GM19463 (cell line): ENCODE data around the gene CCDC27.

Source experiments
- ATAC-seq: cut with Tn5 transposase; IDR thresholded peaks from one replicate; pipeline ENCODE4 v1.9.1; 2021; ENCODE audit warnings: mild to moderate bottlenecking, moderate library complexity; ENCODE audit not compliant: unreplicated experiment

CCDC27 gene

DNA sequence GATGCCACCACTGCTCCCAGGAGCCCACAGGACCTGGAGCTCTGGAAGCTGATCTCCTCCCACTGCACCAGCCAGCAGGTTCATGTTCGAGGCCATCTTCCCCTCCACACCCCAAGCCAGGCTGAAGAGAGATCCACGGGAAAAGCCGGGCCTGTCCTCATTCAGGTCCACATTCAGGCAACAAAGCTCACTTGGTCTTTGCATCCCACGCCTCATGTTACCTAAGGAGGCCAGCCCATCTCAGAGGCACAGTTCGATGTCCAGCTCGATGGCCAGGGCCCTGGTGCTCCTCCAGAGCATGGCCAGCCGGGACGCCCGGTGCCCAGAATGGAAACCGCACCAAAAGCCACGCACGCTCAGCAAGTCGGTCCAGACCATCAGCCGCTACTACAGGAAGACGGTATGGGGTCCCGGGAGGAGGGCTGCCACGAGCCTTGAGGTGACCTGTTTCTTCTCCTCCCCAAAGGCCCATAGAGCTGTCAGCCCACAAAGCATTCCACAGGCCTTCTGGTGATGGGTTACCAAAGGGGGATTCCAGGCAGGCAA is at the start of gene CCDC27:
Gene CCDC27 (plus strand): TSS at position 51 of the 546 bp plus-strand sequence. CDS start 32 bp downstream, at position 83.
- ATAC-seq, result no peak

DNA sequence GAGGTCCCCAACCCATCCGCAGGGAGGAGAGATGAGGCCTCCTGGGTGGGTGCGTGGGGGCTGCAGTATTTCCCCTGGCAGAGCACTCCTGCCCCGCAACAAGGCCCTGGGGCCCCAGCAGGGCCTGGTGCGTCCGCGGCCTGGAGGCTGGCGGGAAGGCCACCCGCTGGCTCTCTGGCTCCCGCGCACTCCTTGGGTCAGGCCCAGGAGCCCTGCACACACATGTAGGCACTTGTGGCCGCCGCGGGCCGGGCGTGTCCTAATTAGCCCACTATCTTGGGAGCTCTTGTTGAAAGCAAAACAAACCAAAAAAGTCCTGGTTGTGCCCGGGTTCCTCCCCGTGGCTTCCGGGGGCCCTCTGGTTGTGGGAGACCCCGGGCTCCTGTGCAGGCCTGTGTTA is 49.7 kb upstream of the CCDC27 start:
- ATAC-seq, result no peak

DNA sequence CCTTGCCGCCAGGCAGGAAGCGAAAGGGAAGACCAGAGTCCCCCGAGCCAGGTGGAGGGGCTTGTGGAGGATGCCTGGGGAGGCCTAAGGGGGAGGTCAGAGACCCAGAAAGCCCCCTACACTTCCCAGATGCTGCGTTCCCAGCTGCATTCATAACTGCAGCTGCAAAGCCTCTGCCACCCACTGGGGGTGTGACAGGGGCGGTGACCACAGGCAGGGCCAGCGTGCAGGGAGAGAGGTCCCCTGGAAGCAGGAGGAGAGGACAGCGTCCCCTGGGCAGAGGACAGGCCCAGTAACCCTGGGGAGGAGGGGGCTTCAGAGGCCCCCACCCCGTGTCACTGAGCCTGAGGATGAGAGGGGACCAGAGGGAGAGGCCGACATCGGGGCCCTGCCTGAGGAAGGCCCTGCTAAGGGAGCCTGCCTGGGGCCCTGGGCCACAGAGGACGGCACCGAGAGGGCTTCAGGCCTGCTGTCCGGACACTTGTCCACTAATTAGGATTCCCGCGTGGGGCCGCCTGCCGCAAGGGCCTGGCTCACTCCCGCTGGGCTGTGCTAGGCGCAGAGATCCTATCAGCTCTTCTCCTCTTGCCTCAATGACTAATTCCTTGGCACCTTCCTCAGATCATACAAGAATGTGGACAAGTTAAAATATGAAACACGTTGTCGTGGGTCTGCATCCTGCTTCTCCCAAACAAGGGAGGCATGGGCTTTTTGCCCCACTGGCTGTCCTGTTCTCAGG is 49.1 kb upstream of the CCDC27 start:
- no peak for ATAC-seq

DNA sequence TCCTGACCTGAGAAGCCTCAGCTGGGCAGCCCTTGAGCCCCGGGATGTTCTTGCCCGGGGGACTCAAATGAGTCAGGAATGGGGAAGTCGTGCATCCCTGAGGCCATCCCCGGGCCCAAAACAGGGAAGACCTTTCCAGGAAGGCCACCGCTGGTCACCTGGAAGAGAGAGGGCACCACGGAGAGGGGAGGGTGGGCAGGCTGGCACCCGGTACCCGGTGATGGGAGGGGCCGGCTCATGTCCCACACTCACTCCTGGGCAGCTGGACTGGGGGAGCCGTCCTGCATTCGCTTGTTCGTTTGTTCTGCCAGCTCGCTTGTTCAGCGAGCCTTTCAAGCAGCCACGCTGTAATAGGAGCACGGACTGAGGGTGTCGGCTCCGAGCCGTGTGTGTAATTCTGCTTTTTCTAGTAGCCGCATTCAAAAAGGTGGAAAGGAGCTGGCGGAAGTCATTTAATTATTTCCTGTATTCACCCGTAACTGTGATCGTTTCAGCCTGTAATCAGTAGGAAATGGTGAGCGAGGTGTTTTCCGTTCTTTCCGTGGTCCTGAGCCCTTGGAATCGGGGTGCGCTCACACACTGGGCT is 48.4 kb upstream of the CCDC27 start:
- no peak for ATAC-seq

DNA sequence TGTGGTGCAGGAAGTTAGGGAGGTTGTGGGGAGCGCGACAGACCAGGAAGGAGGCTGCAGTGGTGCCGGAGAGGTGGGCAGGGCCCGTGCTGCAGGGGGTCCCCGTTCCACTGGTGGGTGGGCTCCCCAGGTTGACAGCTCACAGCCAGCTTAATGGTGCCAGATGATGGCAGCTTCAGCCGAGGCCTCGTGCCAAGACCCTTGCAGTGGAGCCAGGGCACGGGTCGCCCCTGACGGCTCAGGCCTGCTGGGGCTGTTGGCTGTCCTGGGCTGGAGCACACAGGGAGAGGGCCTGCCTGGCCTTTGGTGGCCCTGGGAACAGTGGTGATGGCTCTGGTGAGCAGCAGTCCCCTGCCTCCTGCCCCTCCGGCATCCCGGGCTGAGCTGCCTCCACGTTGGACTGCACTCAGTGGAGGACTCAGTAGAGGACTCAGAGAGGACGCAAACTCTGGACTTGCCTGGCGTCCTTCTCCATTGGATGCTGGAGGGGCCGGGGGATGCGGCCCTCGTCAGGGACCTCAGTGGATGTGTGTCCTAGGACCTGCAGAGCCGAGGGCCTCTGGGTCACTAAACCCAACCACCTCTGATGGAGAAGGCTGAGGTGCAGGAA is 46.8 kb upstream of the CCDC27 start:
- no peak for ATAC-seq

DNA sequence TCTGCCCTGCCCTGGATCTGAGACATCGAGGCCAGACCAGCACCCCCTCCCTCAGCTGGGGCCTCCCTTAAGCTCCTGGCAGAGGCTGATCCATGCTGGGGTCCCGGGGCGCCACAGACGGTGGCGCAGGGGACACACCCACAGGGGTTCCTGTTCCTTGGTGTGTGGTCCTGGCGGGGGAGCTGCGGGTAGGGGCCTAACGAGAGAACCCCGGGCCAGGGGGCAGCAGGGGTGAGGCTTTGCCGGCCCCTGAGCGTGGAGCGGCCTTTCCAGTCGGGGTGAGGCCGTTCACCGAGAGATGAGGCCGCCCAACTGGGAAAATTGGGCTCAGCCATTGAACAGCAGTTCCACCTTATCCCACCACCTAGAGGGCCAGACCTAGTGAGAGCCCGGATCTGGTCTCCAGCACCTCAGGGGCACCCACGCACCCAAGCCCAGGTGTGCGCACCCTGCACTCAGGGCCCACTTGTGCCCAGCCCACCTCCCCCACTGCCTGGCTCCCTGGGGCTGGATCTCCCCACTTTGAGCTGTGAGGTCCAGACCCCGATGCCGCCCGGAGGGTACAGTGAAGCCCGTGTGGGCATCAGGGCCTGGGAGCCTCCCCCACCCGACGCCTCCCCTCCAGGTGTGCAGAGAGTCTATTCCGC is 45.5 kb upstream of the CCDC27 start:
- no peak for ATAC-seq

DNA sequence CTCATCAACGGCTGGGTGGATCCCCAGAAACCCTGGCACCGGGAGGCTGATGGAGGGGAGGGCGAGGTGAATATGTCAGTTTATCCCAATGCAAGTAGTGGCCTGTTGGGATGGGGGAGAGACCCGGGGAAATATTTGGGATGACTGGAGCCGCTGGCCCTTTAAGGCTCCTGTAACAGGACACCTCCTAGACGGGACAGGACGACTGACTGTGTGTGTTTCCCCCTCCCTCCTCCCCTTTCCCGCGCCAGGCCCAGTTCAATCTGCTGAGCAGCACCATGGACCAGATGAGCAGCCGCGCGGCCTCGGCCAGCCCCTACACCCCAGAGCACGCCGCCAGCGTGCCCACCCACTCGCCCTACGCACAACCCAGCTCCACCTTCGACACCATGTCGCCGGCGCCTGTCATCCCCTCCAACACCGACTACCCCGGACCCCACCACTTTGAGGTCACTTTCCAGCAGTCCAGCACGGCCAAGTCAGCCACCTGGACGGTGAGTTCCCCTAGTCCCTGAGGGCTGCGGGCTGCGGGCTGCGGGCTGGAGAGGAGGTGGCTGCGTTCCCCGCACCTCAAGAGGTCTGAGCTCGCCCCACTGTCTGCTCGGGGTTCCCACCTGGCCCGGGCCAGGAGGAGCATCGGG is 44.8 kb upstream of the CCDC27 start:
- no peak for ATAC-seq

DNA sequence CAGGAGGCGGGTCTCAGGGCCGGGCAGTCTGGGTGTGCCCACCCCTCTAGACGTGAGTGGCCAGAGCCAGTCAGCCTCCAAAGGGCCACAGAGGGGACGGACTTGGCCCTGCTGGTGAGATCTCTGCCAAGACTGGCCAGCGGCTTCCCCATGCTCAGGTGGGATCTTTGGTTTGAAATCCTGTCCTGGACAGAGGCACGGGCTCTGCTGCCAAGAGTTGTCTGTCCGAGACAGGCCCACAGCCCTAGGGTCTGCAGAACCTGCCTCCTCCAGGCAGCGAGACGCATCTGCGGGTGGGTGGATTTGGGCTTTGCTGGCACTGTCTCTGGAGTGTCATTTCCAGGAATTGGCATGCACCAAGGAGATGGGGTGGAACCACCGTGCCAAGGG is 44.3 kb upstream of the CCDC27 start:
- ATAC-seq, result no peak

DNA sequence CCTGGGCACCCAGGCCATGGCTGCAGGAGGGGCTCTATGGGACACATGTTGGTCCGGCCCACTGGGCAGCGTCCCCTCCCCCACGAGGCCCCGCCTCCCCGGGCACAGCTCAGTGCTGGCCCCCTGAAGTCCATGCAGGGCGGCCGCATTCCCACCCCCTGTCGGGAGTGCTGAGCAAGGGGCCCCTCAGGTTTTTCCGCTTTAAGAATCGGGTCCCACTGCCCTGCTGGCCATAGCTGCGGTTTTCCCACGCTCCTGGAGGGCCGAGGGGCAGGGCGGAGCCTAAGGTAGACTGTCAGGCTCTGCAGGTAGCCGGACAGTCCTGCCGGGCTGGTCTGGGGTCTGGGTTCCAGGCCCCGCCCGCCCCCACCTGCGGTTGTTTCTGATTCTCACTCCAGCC is 43.5 kb upstream of the CCDC27 start:
- ATAC-seq, result no peak

DNA sequence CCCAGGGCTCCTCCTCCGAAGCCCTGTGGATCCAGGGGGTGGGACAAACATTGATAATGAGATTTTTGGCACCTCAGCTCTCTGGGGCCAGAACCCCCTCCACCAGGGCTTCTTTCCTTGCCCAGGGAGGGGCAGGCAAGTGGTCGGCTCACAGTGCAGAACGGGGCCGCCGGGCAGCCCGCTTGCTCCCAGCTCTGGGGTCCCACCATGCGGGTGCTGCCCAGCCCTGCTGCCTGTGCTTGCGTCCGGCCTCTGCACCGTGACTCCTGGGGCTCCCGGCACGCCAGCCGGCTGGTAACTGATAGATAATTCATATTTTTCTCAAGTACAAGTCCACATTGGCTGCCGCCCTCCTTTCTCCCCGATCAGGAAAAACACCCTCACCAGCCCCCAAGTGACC is 42.0 kb upstream of the CCDC27 start:
- ATAC-seq, result no peak

DNA sequence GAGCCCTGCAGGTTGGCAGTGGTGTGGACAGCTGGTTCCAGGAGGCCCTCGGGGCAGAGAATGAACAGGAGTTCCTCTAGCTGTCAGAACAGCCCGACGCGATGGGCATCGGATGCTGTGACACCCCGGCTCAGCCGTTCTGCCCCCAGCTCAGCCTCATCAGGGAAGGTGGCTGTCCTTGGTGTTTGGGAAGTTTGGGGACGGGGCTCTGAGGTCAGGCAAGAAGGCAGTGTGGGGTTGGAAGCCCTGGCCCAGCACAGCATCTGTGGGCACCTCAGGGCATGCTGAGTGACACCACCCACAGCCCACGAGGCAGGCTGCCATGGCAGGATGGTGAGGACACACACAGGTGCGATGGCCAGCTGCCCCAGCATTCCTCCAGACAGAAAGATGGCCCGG is 40.9 kb upstream of the CCDC27 start:
- ATAC-seq, result no peak

DNA sequence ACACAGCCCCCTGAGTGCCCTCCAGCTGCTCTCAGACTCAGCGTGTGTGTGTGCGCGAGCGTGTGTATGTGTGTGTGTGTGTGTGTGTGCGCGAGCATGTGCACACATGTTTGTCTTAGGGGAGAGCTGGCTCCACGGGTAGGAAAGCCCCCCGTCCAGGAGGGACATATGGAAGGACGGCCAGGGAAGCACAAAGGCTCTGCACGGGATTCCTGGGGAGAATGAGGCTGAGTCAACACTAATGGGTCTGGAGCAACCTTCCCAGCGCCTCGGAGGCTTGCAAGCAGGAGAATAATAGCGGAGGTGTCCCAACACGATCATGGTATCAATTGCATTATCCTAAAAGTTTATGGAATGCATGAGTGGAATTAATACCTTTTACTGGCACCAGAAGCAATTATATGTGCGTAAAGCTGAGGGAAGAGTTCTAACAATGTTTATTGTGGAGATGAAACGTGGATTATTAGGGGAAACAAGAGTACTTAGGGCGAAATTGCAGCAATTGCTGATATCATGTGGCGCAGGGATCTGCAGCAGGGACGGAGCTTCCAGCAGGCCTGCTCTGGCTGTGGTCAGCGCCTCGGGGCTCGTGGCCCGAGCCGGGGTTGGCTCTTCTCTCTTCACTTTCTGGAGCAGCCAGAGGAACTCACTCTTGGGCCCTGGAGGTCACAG is 40.3 kb upstream of the CCDC27 start:
- no peak for ATAC-seq

DNA sequence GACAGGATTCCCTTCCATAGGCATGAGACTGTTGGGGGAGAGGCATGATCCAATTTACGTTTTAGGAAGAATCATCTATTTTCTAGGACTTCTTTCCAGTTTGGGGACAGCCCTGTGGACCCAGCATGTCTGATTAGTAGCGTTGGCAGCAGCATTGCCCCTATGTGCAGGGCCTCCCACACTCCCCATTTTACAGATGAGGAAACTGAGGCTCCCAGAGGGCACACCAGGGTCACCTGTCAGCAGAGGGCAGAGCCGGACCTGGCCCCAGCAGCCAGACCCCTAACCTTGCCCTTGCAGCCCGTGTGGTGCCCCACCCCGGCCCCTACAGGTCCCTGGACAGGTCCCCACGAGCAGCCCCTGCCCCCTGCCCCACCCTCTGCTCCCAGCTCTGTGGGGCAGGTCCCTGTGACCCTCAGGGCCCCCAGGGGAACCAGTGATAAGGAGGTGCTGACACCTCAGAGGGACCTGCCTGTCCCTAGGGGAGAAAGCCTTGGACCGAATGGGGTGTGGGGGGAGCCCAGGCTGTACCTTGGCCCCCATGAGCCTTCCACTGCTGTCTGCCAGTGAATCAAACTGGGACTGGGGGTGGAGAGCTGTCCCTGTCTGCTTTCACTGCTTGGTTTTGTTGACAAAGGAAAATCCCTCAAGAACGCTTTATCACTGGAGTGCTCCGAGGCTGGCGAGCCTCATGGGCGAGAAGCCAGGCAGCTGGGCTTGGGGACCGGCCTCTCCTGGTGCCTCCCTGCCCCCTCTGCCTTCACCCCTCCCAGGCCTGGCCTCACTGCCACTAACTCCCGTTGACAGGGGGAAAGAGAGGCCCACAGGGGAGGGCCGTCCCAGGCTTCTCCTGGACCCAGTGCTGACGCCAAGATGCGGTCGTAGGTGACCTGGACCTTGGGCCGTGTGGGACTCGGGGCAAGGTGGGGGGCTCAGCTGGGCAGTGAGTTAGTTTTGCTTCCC is 39.4 kb upstream of the CCDC27 start:
- no peak for ATAC-seq

DNA sequence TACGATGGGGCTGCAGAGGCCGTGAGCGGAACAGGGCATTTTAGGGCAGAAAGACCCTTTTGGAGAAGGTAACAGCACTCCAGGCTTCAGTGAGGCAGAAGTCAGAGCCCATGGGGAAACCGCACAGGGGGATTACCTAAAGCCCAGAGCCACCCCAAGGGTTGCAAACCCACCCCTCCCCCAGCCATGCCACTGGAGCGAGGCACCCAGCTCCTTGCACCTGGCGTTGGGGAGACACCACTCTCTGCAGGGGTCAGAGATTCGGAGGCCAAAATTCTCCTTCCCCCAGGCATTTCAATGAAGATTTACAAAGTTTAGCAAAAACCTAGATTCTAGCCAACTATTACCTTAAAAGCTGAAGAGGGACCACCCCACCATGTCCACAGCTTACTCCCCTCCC is 38.4 kb upstream of the CCDC27 start:
- ATAC-seq, result no peak

DNA sequence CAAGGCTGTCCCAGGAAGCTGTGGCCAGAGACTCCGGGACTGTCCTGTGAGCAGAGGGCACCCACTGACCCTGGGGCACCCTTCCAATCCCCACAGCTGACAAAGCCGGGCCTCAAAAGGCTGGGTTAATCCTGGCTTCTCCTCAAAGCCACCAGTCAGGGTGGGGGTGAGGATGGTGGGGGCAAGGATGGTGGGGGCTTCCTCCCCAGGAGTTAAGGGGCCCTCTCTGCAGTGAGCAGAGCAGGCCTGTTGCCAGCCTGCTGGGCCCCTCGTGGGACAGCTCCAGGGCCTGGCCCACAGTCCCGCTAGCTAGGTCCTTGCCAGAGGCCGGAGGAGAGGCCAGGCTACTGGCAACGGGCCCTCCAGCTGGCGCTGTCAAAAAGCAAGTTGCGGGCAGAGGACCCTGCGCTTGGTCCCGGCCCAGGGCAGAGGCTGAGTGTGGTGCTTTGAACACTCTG is 37.9 kb upstream of the CCDC27 start:
- ATAC-seq, result no peak

DNA sequence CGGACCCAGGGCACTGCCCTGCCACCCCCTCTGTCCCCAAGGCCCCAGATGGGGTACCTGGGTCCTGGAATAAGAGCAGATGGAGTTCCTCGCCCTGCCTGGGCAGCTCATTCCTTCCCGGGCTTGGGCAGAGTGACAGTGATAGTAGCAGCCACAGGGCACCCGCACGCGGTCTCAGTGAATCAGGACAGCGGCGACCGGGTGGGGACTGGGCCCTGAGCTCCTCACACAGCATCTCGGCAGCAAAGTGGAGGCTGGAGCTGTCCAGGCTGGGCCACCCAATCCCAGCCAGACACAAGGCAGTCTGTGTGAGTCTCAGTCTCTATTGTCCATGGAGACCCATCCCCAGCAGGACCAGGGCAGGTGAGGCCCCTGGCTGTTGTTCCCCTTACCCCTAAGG is 37.4 kb upstream of the CCDC27 start:
- no peak for ATAC-seq

DNA sequence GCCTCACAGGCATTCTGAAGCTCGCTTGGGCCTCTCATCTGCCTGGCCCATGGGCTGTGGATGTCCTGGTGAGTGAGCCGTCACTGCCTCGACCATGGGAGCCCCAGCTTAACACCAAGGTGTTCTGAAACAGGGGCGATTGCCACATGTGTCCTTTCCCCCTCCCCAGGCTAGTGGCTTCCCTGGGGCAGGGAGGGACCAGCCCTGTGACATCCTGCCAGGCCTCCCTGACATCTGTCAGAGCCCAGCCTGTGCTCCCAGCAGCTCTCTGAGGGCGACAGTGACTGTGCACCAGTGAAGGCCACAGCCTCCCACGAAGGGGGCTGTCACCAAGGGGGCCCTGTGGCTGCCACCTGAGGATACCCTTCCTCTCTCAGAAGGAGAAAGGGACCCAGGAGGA is 35.9 kb upstream of the CCDC27 start:
- no peak for ATAC-seq

DNA sequence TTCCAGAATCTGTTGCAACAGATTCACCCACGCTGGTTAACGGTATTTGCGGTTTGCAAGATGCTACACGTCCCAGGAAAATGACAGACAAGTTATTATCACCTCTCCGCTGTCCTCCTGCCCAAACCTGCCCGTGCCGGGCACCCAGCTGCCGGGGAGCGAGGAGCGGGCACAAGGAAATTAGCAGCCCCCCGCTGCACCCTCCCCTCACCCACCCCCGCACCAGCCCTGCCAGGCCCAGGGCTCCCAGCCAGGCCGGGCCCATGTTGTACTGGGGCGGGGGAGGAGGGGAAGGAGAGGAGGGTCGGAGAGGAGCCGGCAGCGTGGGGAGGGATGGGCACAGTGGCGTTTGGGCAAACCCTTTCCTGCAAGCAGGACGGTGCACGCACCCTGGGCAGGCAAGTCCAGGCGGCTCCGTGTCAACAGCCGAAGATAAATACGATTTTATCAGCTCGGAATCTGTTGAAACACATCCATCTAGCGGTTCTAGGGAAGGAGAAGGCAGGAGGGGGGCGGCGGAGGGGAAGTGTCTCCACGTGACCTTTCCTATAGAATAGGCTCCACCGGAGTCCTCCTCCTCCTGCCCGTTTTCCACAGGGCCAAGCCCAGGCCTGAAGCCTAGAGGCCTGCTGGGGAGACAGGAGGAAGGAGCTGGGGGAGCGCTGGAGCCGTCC is 35.1 kb upstream of the CCDC27 start:
- ATAC-seq, result no peak
